ENCODE data around the gene AP4E1.
"Not testable (repeated sequence)": the region's sequence is repeated elsewhere in the genome, so short reads cannot be mapped to it uniquely, and the experiment has no call there.

The AP4E1 gene

GRCh38 chr15:50908209-50909009, at the start of gene AP4E1:
AP4E1 (plus strand) TSS chr15:50908683; CDS start chr15:50908779, 96 bp downstream.
- peak; percentile 90 to 93 (median 92) for DNase-seq (ENCODE audit: low read depth in 3 of 3)

DNA sequence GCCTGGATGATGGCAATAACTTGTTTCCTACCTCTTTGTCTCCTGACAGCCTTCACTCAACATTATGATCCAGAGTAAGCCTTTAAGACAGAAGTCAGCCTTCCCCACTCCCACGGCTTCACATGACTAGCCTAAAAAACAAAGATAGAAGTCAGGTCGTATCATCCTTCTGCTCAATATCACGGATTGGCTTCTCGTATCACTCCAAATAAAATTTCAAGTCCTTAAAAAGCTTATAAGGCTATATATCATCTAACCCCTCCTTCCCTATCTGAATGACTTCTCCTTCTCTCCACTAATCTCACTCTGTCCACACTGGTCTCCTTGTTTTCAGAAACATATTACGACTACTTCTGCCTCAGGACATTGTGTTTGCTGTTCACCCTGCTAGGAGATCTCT, 47.7 kb upstream of the AP4E1 start:
- DNase-seq (ENCODE audit: low read depth in 3 of 3): no peak

DNA sequence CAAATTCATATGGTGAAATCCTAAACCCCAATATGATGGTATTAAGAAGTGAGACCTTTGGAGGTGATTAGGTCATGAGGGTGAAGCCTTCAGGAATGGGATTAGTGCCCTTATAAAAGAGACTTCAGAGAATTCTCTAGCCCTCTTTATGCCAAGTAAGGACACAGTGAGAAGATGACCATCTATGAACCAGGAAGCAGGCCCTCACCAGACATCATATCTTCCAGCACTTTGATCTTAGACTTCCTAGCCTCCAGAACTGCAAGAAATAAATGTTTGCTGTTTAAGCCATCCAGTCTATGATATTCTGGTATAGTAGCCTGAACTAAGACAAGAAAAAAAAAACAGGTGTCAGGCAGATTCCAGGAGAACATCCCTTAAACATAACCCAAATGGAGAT, 45.9 kb upstream of the AP4E1 start:
- DNase-seq (ENCODE audit: low read depth in 3 of 3): no peak

- no peak for DNase-seq (ENCODE audit: low read depth in 3 of 3)
These were observed 43.6 kb upstream of the AP4E1 start for GRCh38 chr15:50864873-50865272.

- DNase-seq (ENCODE audit: low read depth in 3 of 3): no peak
These were observed 42.7 kb upstream of the AP4E1 start for GRCh38 chr15:50865515-50866353.

DNA sequence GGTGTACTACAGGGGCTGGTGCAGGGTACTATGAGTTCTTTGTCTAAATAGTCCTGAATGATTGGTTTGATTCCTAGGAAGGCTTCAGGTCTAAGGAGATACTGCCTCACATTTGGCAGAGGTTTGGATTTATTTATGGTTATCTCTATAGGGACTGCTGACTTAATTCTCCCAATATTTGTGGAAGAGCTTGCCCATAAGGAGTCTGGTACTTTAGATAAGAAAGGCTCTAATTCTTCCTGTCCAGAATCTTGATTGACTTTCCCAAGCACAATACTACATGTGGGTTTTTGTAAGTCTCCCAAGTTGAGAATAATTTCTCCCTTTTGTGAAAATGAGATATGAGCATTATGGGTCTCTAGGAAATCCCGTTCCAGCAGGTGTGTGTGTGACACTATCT, 36.7 kb upstream of the AP4E1 start:
- no peak for DNase-seq (ENCODE audit: low read depth in 3 of 3)

DNA sequence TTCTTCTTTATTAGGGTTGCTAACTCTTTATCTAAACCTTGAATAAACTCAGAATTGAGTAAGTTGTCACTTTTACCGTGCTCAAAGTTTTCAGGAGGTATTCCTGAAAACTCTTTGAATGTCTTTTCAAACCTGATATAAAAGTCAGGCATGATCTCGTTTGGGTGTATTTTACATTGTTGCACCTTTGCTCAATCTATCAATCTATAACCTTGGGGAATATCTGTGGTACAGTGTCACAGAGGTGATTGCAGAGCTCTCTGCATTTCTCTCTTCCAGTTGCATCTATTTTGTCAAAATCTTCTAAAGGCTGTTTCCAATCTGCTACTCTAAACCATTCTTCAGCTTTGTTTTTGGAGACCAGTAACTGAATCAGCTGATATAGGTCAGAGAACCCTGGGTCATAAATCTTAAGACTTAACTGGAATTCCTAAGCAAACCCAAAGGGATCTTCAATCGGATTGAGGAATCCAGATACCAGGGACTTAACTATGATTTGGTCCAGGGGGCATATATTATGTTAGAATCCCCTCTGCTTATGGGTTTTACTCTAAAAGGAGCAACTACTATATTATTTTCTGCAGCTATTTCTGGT, 35.6 kb upstream of the AP4E1 start:
- no peak for DNase-seq (ENCODE audit: low read depth in 3 of 3)

- DNase-seq (ENCODE audit: low read depth in 3 of 3): no peak
These were observed 34.5 kb upstream of the AP4E1 start for GRCh38 chr15:50873935-50874361.

GRCh38 chr15:50875238-50875637, 33.2 kb upstream of the AP4E1 start:
- DNase-seq (ENCODE audit: low read depth in 3 of 3): not testable (repeated sequence)

DNA sequence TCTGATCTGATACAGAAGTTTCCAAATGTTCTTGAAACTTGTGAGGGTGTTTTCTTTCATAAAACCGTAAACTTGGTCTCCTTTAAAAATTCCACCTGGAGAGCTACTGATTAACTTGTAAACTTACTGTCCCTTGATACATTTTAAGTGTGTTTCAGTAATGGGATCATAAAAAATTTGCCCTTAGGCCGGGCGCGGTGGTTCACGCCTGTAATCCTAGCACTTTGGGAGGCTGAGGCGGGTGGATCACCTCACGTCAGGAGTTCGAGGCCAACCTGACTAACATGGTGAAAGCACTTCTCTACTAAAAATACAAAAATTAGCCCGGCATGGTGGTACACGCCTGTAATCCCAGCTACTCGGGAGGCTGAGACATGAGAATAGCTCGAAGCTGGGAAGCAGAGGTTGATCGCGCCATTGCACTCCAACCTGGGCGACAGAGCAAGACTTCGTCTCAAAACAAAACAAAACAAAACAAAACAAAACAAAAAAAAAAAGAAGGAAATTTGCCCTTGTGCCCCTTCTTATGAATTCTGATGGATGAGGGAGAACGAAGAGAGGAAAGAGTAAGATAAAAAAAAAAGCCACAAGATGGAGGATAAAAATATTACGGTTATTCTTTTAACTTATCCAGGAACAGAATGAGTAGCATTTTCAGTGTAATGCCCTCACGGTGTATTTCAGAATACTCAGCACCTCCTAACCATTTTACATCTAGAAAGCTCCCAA, 32.1 kb upstream of the AP4E1 start:
- DNase-seq (ENCODE audit: low read depth in 3 of 3): no peak

DNA sequence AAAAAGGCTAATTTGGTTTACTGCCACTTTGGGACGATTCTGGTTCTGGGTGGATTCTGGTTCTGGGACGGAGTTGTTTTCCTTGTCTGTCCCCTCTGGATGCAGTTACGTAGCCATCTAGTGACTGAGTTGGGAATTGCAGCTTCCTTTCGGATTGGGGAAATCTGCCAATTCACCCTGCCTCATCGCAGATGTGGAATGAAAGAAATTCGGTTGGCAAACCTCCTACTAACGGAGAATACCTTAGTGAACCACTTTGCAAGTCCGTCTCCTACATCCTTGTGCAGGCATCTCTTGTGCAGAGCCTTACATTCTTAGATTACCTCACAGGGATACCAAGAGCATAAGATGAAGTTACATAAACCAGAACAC, 31.5 kb upstream of the AP4E1 start:
- DNase-seq (ENCODE audit: low read depth in 3 of 3): peak; percentile 54 to 74 (median 54)

GRCh38 chr15:50879016-50879617, 29.4 kb upstream of the AP4E1 start:
- DNase-seq (ENCODE audit: low read depth in 3 of 3): no peak

GRCh38 chr15:50880206-50880605, 28.3 kb upstream of the AP4E1 start:
- DNase-seq (ENCODE audit: low read depth in 3 of 3): no peak

DNA sequence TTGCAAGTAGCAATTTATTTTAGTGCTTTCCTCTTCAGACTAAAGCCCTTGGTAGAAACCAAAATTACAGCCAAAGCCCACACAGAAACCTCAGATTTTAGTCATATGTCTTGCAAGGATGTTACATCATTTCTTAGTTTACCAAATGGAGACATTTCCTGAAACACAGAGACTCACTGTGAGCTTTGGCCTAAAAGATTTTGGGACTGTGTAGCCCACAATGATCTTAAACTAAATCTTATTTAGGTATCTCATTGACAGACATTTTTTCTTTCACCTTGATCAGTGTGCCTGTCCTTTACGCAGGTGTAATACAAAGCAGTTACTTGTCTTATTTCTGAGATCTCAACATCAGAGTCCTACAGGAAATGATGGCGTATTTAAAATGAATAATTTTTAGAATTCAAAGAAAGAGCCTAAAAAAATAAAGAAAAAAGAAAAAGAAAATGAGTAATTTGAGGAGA, 27.8 kb upstream of the AP4E1 start:
- DNase-seq (ENCODE audit: low read depth in 3 of 3): no peak

GRCh38 chr15:50881121-50882048, 27.1 kb upstream of the AP4E1 start:
- no peak for DNase-seq (ENCODE audit: low read depth in 3 of 3)

GRCh38 chr15:50883903-50884302, 24.6 kb upstream of the AP4E1 start:
- no peak for DNase-seq (ENCODE audit: low read depth in 3 of 3)

DNA sequence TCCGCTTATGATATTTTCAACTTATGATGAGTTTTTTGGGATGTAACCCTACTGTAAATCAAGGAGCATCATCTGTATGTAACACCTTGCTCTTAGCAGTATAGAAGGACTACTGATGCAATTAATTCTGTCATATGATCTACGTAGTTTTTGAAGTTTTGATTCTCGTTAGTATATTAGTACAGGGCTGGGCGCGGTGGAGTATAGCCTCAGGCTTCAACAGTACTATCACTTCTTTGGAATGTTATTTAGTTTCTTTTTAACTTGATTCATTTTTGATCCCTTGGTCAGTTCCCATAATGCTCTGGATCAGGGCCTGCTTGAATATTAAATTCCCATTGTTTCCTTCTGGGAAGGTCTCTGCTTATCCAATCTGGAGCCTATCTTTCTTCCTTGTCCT, 23.9 kb upstream of the AP4E1 start:
- DNase-seq (ENCODE audit: low read depth in 3 of 3): no peak

GRCh38 chr15:50886139-50886467, 22.4 kb upstream of the AP4E1 start:
- no peak for DNase-seq (ENCODE audit: low read depth in 3 of 3)

DNA sequence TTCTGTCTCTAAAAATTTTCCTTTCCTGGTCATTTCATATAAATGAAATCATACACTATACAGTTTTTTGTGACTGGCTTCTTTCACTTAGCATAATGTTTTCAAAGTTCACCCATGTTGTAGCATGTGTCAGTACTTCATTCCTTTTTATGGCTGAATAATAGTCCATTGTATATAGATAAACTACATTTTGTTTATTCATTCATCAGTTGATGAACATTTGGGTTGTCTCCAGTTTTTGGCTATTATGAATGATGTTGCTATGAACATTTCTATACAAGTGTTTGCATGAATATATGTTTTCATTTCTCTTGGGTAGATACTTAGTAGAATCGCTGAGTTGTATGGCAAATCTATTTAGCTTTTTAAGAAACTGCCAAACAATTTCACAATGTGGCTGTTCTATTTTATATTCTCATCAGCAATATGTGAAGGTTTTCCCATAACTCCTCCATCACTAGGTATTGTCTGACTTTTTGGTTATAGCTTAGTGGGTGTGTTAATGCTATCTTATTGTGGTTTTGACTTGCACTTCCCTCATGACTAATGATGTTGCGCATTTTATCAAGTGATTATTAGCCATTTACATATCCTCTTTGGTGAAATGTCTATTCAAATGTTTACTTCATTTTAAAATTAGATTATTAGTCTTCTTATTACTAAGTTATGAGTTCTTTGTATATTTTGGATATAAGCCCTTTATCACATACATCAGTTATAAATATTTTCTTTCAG, 21.7 kb upstream of the AP4E1 start:
- DNase-seq (ENCODE audit: low read depth in 3 of 3): no peak

- no peak for DNase-seq (ENCODE audit: low read depth in 3 of 3)
These were observed 20.4 kb upstream of the AP4E1 start for GRCh38 chr15:50888054-50888453.

All from stimulated activated CD4-positive, alpha-beta T cell treated with anti-CD3 and anti-CD28 coated beads, TNF-alpha, amount 100 ng/mL, for 24 hours (primary cell).